ENCODE measurements around the gene ZNF362.

ZNF362 gene

GRCh38 chr1:33330906-33331305, 74.6 kb downstream of the ZNF362 start:
- no peak for TF ChIP-seq MAX (IDR thresholded peaks at IDR 0.05)
- TF ChIP-seq, protein P1, sequence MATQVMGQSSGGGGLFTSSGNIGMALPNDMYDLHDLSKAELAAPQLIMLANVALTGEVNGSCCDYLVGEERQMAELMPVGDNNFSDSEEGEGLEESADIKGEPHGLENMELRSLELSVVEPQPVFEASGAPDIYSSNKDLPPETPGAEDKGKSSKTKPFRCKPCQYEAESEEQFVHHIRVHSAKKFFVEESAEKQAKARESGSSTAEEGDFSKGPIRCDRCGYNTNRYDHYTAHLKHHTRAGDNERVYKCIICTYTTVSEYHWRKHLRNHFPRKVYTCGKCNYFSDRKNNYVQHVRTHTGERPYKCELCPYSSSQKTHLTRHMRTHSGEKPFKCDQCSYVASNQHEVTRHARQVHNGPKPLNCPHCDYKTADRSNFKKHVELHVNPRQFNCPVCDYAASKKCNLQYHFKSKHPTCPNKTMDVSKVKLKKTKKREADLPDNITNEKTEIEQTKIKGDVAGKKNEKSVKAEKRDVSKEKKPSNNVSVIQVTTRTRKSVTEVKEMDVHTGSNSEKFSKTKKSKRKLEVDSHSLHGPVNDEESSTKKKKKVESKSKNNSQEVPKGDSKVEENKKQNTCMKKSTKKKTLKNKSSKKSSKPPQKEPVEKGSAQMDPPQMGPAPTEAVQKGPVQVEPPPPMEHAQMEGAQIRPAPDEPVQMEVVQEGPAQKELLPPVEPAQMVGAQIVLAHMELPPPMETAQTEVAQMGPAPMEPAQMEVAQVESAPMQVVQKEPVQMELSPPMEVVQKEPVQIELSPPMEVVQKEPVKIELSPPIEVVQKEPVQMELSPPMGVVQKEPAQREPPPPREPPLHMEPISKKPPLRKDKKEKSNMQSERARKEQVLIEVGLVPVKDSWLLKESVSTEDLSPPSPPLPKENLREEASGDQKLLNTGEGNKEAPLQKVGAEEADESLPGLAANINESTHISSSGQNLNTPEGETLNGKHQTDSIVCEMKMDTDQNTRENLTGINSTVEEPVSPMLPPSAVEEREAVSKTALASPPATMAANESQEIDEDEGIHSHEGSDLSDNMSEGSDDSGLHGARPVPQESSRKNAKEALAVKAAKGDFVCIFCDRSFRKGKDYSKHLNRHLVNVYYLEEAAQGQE (IDR thresholded peaks at IDR 0.05; ENCODE audit: low read depth): no peak
- TF ChIP-seq EP300 (IDR thresholded peaks at IDR 0.05; ENCODE audit: borderline replicate concordance): no peak
- no peak for TF ChIP-seq RAD21 (IDR thresholded peaks at IDR 0.05; ENCODE audit: low read depth)
- TF ChIP-seq TAF1 (IDR thresholded peaks at IDR 0.05; ENCODE audit: low read depth): no peak
- TF ChIP-seq TEAD4 (IDR thresholded peaks at IDR 0.05): no peak
- no peak for TF ChIP-seq USF1 (IDR thresholded peaks at IDR 0.05)
- TF ChIP-seq TCF12 (IDR thresholded peaks at IDR 0.05; ENCODE audit: low read depth): no peak
- no peak for TF ChIP-seq NFIC (IDR thresholded peaks at IDR 0.05)
- TF ChIP-seq CREB1 (IDR thresholded peaks at IDR 0.05; ENCODE audit: low read depth): no peak
- no peak for TF ChIP-seq ZBTB7A (IDR thresholded peaks at IDR 0.05; ENCODE audit: low read depth)

- TF ChIP-seq NFIC (IDR thresholded peaks at IDR 0.05): no peak
These were observed 75.4 kb downstream of the ZNF362 start for GRCh38 chr1:33331444-33332356.

- TF ChIP-seq TAF1 (IDR thresholded peaks at IDR 0.05; ENCODE audit: low read depth) (no peak), TEAD4 (IDR thresholded peaks at IDR 0.05) (no peak), CREB1 (IDR thresholded peaks at IDR 0.05; ENCODE audit: low read depth) (no peak), CEBPB (IDR thresholded peaks at IDR 0.05) (no peak)
These were observed 76.1 kb downstream of the ZNF362 start for GRCh38 chr1:33332357-33332789.

DNA sequence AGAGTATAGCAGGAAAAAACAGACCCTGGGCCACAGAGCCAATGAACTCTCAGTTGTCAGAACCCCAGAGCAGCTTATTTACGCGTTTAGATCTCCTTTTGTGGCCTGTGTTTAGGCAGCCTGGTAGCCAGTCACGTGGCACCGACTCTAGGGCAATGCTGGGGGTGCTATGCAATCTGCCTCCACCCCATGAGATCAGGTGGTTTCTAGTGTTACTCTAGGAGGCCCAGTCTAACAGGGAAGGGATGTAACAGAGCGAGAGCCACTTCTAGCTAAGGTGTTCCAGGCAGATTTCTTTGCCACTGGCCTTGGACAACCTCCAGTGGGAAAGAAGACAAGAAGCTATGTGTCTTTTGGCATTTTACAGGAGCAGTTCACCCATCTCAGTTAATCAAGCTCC, 76.6 kb downstream of the ZNF362 start:
- no peak for TF ChIP-seq MAX (IDR thresholded peaks at IDR 0.05)

GRCh38 chr1:33334081-33334552, 77.8 kb downstream of the ZNF362 start:
- TF ChIP-seq TAF1 (IDR thresholded peaks at IDR 0.05; ENCODE audit: low read depth) (no peak), ZBTB7A (IDR thresholded peaks at IDR 0.05; ENCODE audit: low read depth) (no peak), TEAD4 (IDR thresholded peaks at IDR 0.05) (no peak), TCF12 (IDR thresholded peaks at IDR 0.05; ENCODE audit: low read depth) (no peak), USF1 (IDR thresholded peaks at IDR 0.05) (no peak), YY1 (IDR thresholded peaks at IDR 0.05; ENCODE audit: low read depth) (no peak), NFIC (IDR thresholded peaks at IDR 0.05) (no peak), MAX (IDR thresholded peaks at IDR 0.05) (no peak), EGR1 (IDR thresholded peaks at IDR 0.05) (no peak)

DNA sequence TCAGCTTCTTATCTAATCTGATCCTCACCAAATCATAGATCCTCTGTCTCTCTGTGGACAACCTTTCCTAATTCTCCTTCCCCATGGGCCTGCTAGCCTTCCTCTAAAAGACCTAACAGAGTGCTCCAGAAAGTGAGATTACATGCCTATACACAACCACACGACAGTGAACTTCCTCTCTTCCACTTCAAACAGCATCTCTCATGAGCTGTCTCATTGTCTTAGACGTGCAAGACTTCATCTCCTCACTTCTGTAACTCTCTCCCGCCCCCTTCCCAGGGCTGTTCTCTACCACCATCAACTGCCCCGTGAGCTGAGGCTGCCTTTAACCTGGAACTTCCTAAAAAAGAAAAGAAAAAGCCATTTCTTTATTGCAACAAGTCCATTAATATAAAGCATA, 78.7 kb downstream of the ZNF362 start:
- TF ChIP-seq USF1 (IDR thresholded peaks at IDR 0.05): no peak
- no peak for TF ChIP-seq TEAD4 (IDR thresholded peaks at IDR 0.05)
- no peak for TF ChIP-seq TCF12 (IDR thresholded peaks at IDR 0.05; ENCODE audit: low read depth)
- TF ChIP-seq EGR1 (IDR thresholded peaks at IDR 0.05): no peak
- TF ChIP-seq TAF1 (IDR thresholded peaks at IDR 0.05; ENCODE audit: low read depth): no peak
- no peak for TF ChIP-seq FOXM1 (IDR thresholded peaks at IDR 0.05; ENCODE audit: borderline replicate concordance, low read depth)
- TF ChIP-seq CREB1 (IDR thresholded peaks at IDR 0.05; ENCODE audit: low read depth): no peak
- no peak for TF ChIP-seq RAD21 (IDR thresholded peaks at IDR 0.05; ENCODE audit: low read depth)
- TF ChIP-seq NFIC (IDR thresholded peaks at IDR 0.05): no peak
- TF ChIP-seq EP300 (IDR thresholded peaks at IDR 0.05; ENCODE audit: borderline replicate concordance): no peak
- TF ChIP-seq ZBTB7A (IDR thresholded peaks at IDR 0.05; ENCODE audit: low read depth): no peak
- TF ChIP-seq MAX (IDR thresholded peaks at IDR 0.05): no peak
- TF ChIP-seq CEBPB (IDR thresholded peaks at IDR 0.05): no peak
- TF ChIP-seq, protein P1 (IDR thresholded peaks at IDR 0.05; ENCODE audit: low read depth): no peak

Data from Ishikawa (cell line).